HG02763 (cell line): ENCODE results near the gene PDCL2.

Experiments
- ATAC-seq: cut with Tn5 transposase; IDR thresholded peaks from one replicate; pipeline ENCODE4 v1.9.1; 2021; ENCODE audit warnings: mild to moderate bottlenecking, moderate library complexity; ENCODE audit not compliant: unreplicated experiment

The PDCL2 gene

GRCh38 chr4:55540271-55540670, 51.8 kb downstream of the PDCL2 start:
- ATAC-seq, result no peak

GRCh38 chr4:55539658-55540057, 52.4 kb downstream of the PDCL2 start:
- ATAC-seq, result no peak

GRCh38 chr4:55538531-55538930, 53.5 kb downstream of the PDCL2 start:
- ATAC-seq, result no peak

GRCh38 chr4:55534306-55534705, 57.7 kb downstream of the PDCL2 start:
- no peak for ATAC-seq

GRCh38 chr4:55530691-55531090, 61.4 kb downstream of the PDCL2 start:
- ATAC-seq, result no peak

- no peak for ATAC-seq
Measured at GRCh38 chr4:55530167-55530566, 61.9 kb downstream of the PDCL2 start.

- no peak for ATAC-seq
Measured at GRCh38 chr4:55528491-55528890, 63.6 kb downstream of the PDCL2 start.

GRCh38 chr4:55524844-55525571, 67.0 kb downstream of the PDCL2 start:
- ATAC-seq, result no peak

GRCh38 chr4:55518442-55518841, 73.6 kb downstream of the PDCL2 start:
- ATAC-seq, result no peak

GRCh38 chr4:55517526-55518229, 74.4 kb downstream of the PDCL2 start:
- peak; percentile 47 for ATAC-seq

GRCh38 chr4:55512922-55513571, 79.0 kb downstream of the PDCL2 start:
- no peak for ATAC-seq

GRCh38 chr4:55512077-55512476, 80.0 kb downstream of the PDCL2 start:
- ATAC-seq, result no peak

- no peak for ATAC-seq
Measured at GRCh38 chr4:55510685-55511084, 81.4 kb downstream of the PDCL2 start.

GRCh38 chr4:55509266-55509665, 82.8 kb downstream of the PDCL2 start:
- ATAC-seq, result no peak

GRCh38 chr4:55507612-55508011, 84.4 kb downstream of the PDCL2 start:
- ATAC-seq, result no peak
